A673 (cell line): ENCODE data around the gene CPOX. TPM values are rescaled to one million over a fixed set of nuclear protein-coding genes. Genes with fewer than 3 reads are reported as not detected.

ENCODE experiments used
- BruUV-seq: library from RNA; stranded (reverse); fragments of 400-500 nt; replicated peaks from 2 replicates; lab custom pipeline; 2021; lab: Mats Ljungman, UMichigan
- CTCF ChIA-PET: fragments of 300-600 bp; sonication (Branson Sonifier 250); formaldehyde crosslinking; loops from one replicate; lab custom pipeline; 2022; ENCODE audit warnings: antibody characterized with exemption; lab: Charles Lee
- POLR2A ChIA-PET: fragments of 300-600 bp; sonication (Branson Sonifier 250); formaldehyde crosslinking; loops from one replicate; lab custom pipeline; 2022; ENCODE audit warnings: antibody characterized with exemption; ENCODE audit not compliant: low non-redundant PET; lab: Charles Lee
- DNase-seq: peaks from one replicate; pipeline ENCODE4 v3.0.0-alpha.2; 2015; ENCODE audit warnings: low spot score
- H3K27ac ChIP-seq: fragments of 200-600 bp; sonication (generic); 2 replicates; pipeline ENCODE4 v1.5.1; 2016; ENCODE audit warnings: mixed run types, low read depth, mild to moderate bottlenecking, mixed read lengths, antibody characterized with exemption, low read length; ENCODE audit not compliant: poor library complexity, severe bottlenecking
- H3K27me3 ChIP-seq: fragments of 200-600 bp; sonication (generic); replicated peaks from 2 replicates; pipeline ENCODE4 v1.6.1; 2017; ENCODE audit warnings: mixed run types, low read depth, mild to moderate bottlenecking, mixed read lengths, antibody characterized with exemption, low read length; ENCODE audit not compliant: insufficient read depth, poor library complexity
- H3K36me3 ChIP-seq: fragments of 200-600 bp; sonication (generic); 2 replicates; pipeline ENCODE4 v1.6.1; 2016; ENCODE audit warnings: mixed run types, mild to moderate bottlenecking, mixed read lengths, antibody characterized with exemption, low read length; ENCODE audit not compliant: insufficient read depth, poor library complexity, severe bottlenecking
- H3K4me1 ChIP-seq: fragments of 200-600 bp; sonication (generic); 2 replicates; pipeline ENCODE4 v1.6.1; 2017; ENCODE audit warnings: mixed run types, mild to moderate bottlenecking, mixed read lengths, antibody characterized with exemption, low read length; ENCODE audit not compliant: insufficient read depth, poor library complexity, severe bottlenecking
- H3K4me3 ChIP-seq: fragments of 200-600 bp; sonication (generic); 2 replicates; pipeline ENCODE4 v1.5.1; 2016; ENCODE audit warnings: low read depth, mixed run types, mild to moderate bottlenecking, mixed read lengths, low read length; ENCODE audit not compliant: poor library complexity, severe bottlenecking
- H3K9me3 ChIP-seq: fragments of 200-600 bp; sonication (generic); 2 replicates; pipeline ENCODE4 v1.6.1; 2016; ENCODE audit warnings: mixed run types, low read depth, mild to moderate bottlenecking, mixed read lengths, antibody characterized with exemption, low read length; ENCODE audit not compliant: poor library complexity, severe bottlenecking
- EZH2 ChIP-seq: fragments of 200-600 bp; sonication (generic); IDR thresholded peaks from 2 replicates; pipeline ENCODE4 v1.6.1; 2017; ENCODE audit warnings: borderline replicate concordance, low read depth, mild to moderate bottlenecking, mixed read lengths, antibody characterized with exemption, low read length; ENCODE audit not compliant: poor library complexity, severe bottlenecking
- intact Hi-C: fragments of 100-400 bp; cut with micrococcal nuclease; formaldehyde crosslinking; loops from one replicate; pipeline ENCODE4 v1.10.0; 2022; ENCODE audit not compliant: unreplicated experiment
- total RNA-seq: library from RNA; stranded (reverse); gene quantifications from 2 replicates; pipeline ENCODE4 v1.2.3, GENCODE V29; 2021
- TF ChIP-seq, protein P1 (sequence below): fragments of 300-800, 200-600 bp; sonication (generic); conservative IDR thresholded peaks from 2 replicates; pipeline ENCODE4 v1.5.1; 2017; ENCODE audit warnings: low read depth, mild to moderate bottlenecking, antibody characterized with exemption, low read length, moderate library complexity, mixed read lengths

CPOX gene
- total RNA-seq, 1 experiment from 2014 or later, result 27.7 TPM

DNA sequence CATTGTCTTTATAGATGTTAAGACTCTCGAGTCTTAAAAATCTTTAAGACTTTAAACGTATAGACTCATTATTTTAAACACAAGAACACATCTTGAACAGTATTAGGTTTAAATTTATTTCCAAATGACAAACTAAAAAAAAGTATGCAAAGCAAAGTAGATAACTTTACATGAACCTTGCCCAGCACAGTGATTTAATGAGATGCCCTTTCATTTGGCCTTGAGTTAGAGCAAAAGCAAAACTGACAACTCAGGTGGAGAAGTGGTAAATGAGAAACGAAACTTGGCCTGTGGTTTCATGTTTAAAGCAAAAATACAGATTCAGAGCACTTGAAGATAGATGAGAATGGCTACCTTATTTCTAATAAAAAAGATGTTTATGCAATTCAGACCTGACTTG is 53.1 kb downstream of the CPOX start:
- Histone ChIP-seq H3K27me3 (peaks cover 16% of the 10 kb centered on the region), H3K4me1 (no peaks in the 10 kb centered on the region), H3K9me3 (no peaks in the 10 kb centered on the region), H3K36me3 (no peaks in the 10 kb centered on the region), H3K4me3 (no peak overlapping the region), H3K27ac (no peak overlapping the region)
- BruUV-seq, result no TSS peak
- ChIA-PET CTCF (no interaction called here), POLR2A (no interaction called here)
- intact Hi-C loops, result no loop called here
- no peak for DNase-seq
- TF ChIP-seq, protein P1, sequence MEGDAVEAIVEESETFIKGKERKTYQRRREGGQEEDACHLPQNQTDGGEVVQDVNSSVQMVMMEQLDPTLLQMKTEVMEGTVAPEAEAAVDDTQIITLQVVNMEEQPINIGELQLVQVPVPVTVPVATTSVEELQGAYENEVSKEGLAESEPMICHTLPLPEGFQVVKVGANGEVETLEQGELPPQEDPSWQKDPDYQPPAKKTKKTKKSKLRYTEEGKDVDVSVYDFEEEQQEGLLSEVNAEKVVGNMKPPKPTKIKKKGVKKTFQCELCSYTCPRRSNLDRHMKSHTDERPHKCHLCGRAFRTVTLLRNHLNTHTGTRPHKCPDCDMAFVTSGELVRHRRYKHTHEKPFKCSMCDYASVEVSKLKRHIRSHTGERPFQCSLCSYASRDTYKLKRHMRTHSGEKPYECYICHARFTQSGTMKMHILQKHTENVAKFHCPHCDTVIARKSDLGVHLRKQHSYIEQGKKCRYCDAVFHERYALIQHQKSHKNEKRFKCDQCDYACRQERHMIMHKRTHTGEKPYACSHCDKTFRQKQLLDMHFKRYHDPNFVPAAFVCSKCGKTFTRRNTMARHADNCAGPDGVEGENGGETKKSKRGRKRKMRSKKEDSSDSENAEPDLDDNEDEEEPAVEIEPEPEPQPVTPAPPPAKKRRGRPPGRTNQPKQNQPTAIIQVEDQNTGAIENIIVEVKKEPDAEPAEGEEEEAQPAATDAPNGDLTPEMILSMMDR, result no peak
- TF ChIP-seq EZH2, result no peak

GRCh38 chr3:98536456-98537017 is 56.9 kb downstream of the CPOX start:
- no peaks in the 10 kb centered on the region for H3K9me3 ChIP-seq
- no TSS peak for BruUV-seq
- no peak overlapping the region for H3K4me3 ChIP-seq
- no peak for TF ChIP-seq EZH2
- TF ChIP-seq, protein P1, result no peak
- ChIA-PET POLR2A (no interaction called here), CTCF (no interaction called here)
- no peaks in the 10 kb centered on the region for H3K4me1 ChIP-seq
- peaks cover 12% of the 10 kb centered on the region for H3K27me3 ChIP-seq
- no peak overlapping the region for H3K27ac ChIP-seq
- H3K36me3 ChIP-seq, result no peaks in the 10 kb centered on the region
- intact Hi-C loops, result no loop called here
- no peak for DNase-seq

DNA sequence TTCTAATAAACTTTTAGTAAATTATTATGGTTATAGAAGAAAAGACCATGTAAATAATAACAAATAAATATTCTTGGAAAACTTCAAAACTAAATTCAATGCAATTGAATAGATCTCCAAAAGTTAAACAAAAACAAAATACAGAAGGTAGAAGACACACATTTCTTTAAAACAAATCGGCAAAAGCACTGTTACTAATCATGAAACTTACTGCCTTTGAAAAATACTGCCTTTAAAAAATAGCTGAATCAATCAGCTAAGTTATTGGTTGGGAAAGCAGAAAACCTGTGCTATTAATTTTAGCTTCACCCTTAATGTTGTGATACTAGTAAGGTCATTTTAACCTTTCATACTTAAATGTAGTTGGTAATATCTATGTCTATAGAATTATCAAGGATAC is 58.7 kb downstream of the CPOX start:
- Histone ChIP-seq H3K36me3 (no peaks in the 10 kb centered on the region), H3K9me3 (no peaks in the 10 kb centered on the region), H3K27ac (no peak overlapping the region), H3K4me3 (no peak overlapping the region), H3K27me3 (peaks cover 12% of the 10 kb centered on the region), H3K4me1 (no peaks in the 10 kb centered on the region)
- CTCF ChIA-PET, result no interaction called here
- intact Hi-C loops, result no loop called here
- POLR2A ChIA-PET, result no interaction called here
- DNase-seq, result no peak
- BruUV-seq, result no TSS peak
- TF ChIP-seq, protein P1, result no peak
- no peak for TF ChIP-seq EZH2
